Panc1 (cell line): ENCODE results near the gene IVD. TPM values are rescaled to one million over a fixed set of nuclear protein-coding genes. Genes with fewer than 3 reads are reported as not detected.
A peak's percentile ranks its signal among the peaks of the same experiment; 100 is the strongest.

Experiments
- ATAC-seq: fragments of 200-7000 bp; cut with Tn5 transposase; 2 replicates; pipeline ENCODE4 v1.9.1; 2020; ENCODE audit warnings: mild to moderate bottlenecking, moderate library complexity
- BruUV-seq: library from RNA; stranded (reverse); fragments of 400-500 nt; replicated peaks from 2 replicates; lab custom pipeline; 2021; lab: Mats Ljungman, UMichigan
- CTCF ChIA-PET: fragments of 300-600 bp; sonication (Branson Sonifier 250); formaldehyde crosslinking; loops from one replicate; lab custom pipeline; 2022; ENCODE audit warnings: antibody characterized with exemption; lab: Charles Lee
- POLR2A ChIA-PET: fragments of 300-600 bp; sonication (Branson Sonifier 250); formaldehyde crosslinking; loops from one replicate; lab custom pipeline; 2022; ENCODE audit warnings: antibody characterized with exemption; lab: Charles Lee
- DNase-seq: peaks from one replicate; pipeline ENCODE4 v3.0.0-alpha.2; 2010; ENCODE audit warnings: low read depth, low spot score
- H3K27ac ChIP-seq: 2 replicates; pipeline ENCODE4 v1.5.1; 2011; ENCODE audit warnings: mild to moderate bottlenecking, low read length, inconsistent platforms
- H3K27me3 ChIP-seq: fragments of 200-500 bp; sonication (Bioruptor generic); 2 replicates; pipeline ENCODE4 v1.6.0; 2014; ENCODE audit warnings: low read length, inconsistent platforms; ENCODE audit not compliant: control insufficient read depth, insufficient read depth
- H3K36me3 ChIP-seq: fragments of 200-500 bp; sonication (Bioruptor generic); 2 replicates; pipeline ENCODE4 v1.5.1; 2014; ENCODE audit warnings: inconsistent platforms, mild to moderate bottlenecking, low read length, moderate library complexity; ENCODE audit not compliant: control insufficient read depth, insufficient read depth
- H3K4me1 ChIP-seq: 2 replicates; pipeline ENCODE4 v1.5.1; 2011; ENCODE audit warnings: inconsistent platforms, mild to moderate bottlenecking, low read length, moderate library complexity; ENCODE audit not compliant: control insufficient read depth, insufficient read depth
- H3K4me3 ChIP-seq, 2 experiments: 2 replicates each; pipeline ENCODE4 v1.5.1; 2011 to 2012; ENCODE audit warnings: low read depth in 2 of 2, low read length in 2 of 2, mild to moderate bottlenecking in 2 of 2, inconsistent platforms in 1 of 2, moderate library complexity in 1 of 2
- H3K9me3 ChIP-seq: fragments of 200-500 bp; sonication (Bioruptor generic); 2 replicates; pipeline ENCODE4 v1.5.1; 2014; ENCODE audit warnings: low read depth, mild to moderate bottlenecking, inconsistent platforms, low read length, moderate library complexity; ENCODE audit not compliant: control insufficient read depth, insufficient read depth
- CTCF ChIP-seq: fragments of 450-650 bp; IDR thresholded peaks from 2 replicates; pipeline ENCODE4 v1.5.1; 2017; ENCODE audit warnings: mild to moderate bottlenecking
- POLR2AphosphoS5 ChIP-seq: IDR thresholded peaks from 2 replicates; pipeline ENCODE4 v1.6.1; 2012; ENCODE audit warnings: mild to moderate bottlenecking, low read depth, low read length, moderate library complexity
- REST ChIP-seq, 2 experiments: IDR thresholded peaks; 2 replicates each; pipeline ENCODE4 v1.6.1; 2011 to 2012; ENCODE audit warnings: low read depth in 2 of 2, control low read depth in 1 of 2, low read length in 1 of 2, mild to moderate bottlenecking in 1 of 2, moderate library complexity in 1 of 2; ENCODE audit not compliant: insufficient read depth in 1 of 2
- SIN3A ChIP-seq: IDR thresholded peaks from 2 replicates; pipeline ENCODE4 v1.6.1; 2012; ENCODE audit warnings: low read depth, mild to moderate bottlenecking, low read length, moderate library complexity, borderline replicate concordance; ENCODE audit not compliant: insufficient read depth
- TCF7L2 ChIP-seq: IDR thresholded peaks from 2 replicates; pipeline ENCODE4 v1.6.1; 2011; ENCODE audit warnings: mild to moderate bottlenecking, low read depth, low read length, inconsistent platforms
- in situ Hi-C: cut with HindIII; loops from 2 replicates; pipeline ENCODE4 v1.10.0; 2016; ENCODE audit warnings: low sequenced_read_pairs, low pct_unique_long_range_greater_than_20kb
- intact Hi-C: fragments of 100-400 bp; cut with micrococcal nuclease; formaldehyde crosslinking; loops from one replicate; pipeline ENCODE4 v1.10.0; 2022; ENCODE audit not compliant: unreplicated experiment
- total RNA-seq: library from RNA; stranded (reverse); gene quantifications from one replicate; pipeline ENCODE4 v1.2.1, GENCODE V29; 2021; ENCODE audit not compliant: unreplicated experiment

Gene IVD
- total RNA-seq, 1 experiment from 2014 or later = 74.6 TPM

- no TSS peak for BruUV-seq
- H3K27ac ChIP-seq = no peak overlapping the region; the same call in 1 of the 2 replicates
- no peaks in the 10 kb centered on the region for H3K9me3 ChIP-seq
- no peak for DNase-seq
- no peak for ATAC-seq
- in situ Hi-C loops = no loop called here
- TF ChIP-seq TCF7L2 (no peak), CTCF (no peak), REST (IDR thresholded peaks at IDR 0.05; ENCODE audit: insufficient read depth in 1 of 2, low read depth in 2 of 2, low read length in 1 of 2) (no peak), SIN3A (no peak), POLR2AphosphoS5 (no peak)
- no peaks in the 10 kb centered on the region; the same call in 1 of the 2 replicates for H3K36me3 ChIP-seq
- POLR2A ChIA-PET = interaction anchor here (0.8 kb wide), 1 partner anchor 11 kb away, joined by 3 read pairs; no protein-coding TSS in a partner anchor
- intact Hi-C loops = loop anchor here (5.0 kb wide), 1 partner anchor 64 kb away; no protein-coding TSS in a partner anchor
- no peaks in the 10 kb centered on the region for H3K27me3 ChIP-seq
- H3K4me3 ChIP-seq = peak overlapping the region in 1 of 2 experiments; percentile 57; a peak in 1 of 4 replicates
- CTCF ChIA-PET = no interaction called here
- peaks cover 54% of the 10 kb centered on the region for H3K4me1 ChIP-seq
Measured at GRCh38 chr15:40443255-40443654, 37.7 kb downstream of the IVD start.

- no peaks in the 10 kb centered on the region for H3K27me3 ChIP-seq
- ChIA-PET POLR2A (interaction anchor here (0.8 kb wide), 1 partner anchor 10 kb away, joined by 3 read pairs; no protein-coding TSS in a partner anchor), CTCF (no interaction called here)
- ATAC-seq = no peak
- no TSS peak for BruUV-seq
- intact Hi-C loops = loop anchor here (5.0 kb wide), 1 partner anchor 63 kb away; no protein-coding TSS in a partner anchor
- DNase-seq = no peak
- in situ Hi-C loops = no loop called here
- TF ChIP-seq TCF7L2 (no peak), CTCF (no peak), POLR2AphosphoS5 (no peak), SIN3A (no peak), REST (IDR thresholded peaks at IDR 0.05; ENCODE audit: insufficient read depth in 1 of 2, low read depth in 2 of 2, low read length in 1 of 2) (no peak)
- H3K9me3 ChIP-seq = no peaks in the 10 kb centered on the region
- no peaks in the 10 kb centered on the region; the same call in 1 of the 2 replicates for H3K36me3 ChIP-seq
- peaks cover 48% of the 10 kb centered on the region for H3K4me1 ChIP-seq
- H3K4me3 ChIP-seq = no peak overlapping the region
- no peak overlapping the region for H3K27ac ChIP-seq
Measured at GRCh38 chr15:40443846-40444245, 38.3 kb downstream of the IVD start.
